GM08714 (cell line): Measurements from ENCODE around the gene SND1.

Experiments used
- H3K4me3 ChIP-seq: fragments of 200-500 bp; sonication (Bioruptor generic); 2 replicates; pipeline ENCODE4 v1.5.1; 2014; ENCODE audit warnings: mild to moderate bottlenecking, low read length, inconsistent platforms
- ZNF274 ChIP-seq: IDR thresholded peaks from 2 replicates; pipeline ENCODE4 v1.6.1; 2012; ENCODE audit warnings: mild to moderate bottlenecking, low read depth, low read length

Gene SND1

GRCh38 chr7:127941476-127942210 is 289.6 kb downstream of the SND1 start:
- TF ChIP-seq ZNF274: no peak
- no peak overlapping the region for H3K4me3 ChIP-seq

GRCh38 chr7:127943541-127944521 is 291.8 kb downstream of the SND1 start:
- H3K4me3 ChIP-seq: no peak overlapping the region
- TF ChIP-seq ZNF274: no peak

GRCh38 chr7:127946111-127946510 is 294.1 kb downstream of the SND1 start:
- TF ChIP-seq ZNF274: no peak
- H3K4me3 ChIP-seq: no peak overlapping the region

GRCh38 chr7:127946847-127947246 is 294.9 kb downstream of the SND1 start:
- H3K4me3 ChIP-seq: no peak overlapping the region
- no peak for TF ChIP-seq ZNF274

- no peak overlapping the region for H3K4me3 ChIP-seq
- TF ChIP-seq ZNF274: no peak
Observed at GRCh38 chr7:127948312-127948711, 296.3 kb downstream of the SND1 start.

- H3K4me3 ChIP-seq: no peak overlapping the region
- TF ChIP-seq ZNF274: no peak
Observed at GRCh38 chr7:127948930-127949329, 296.9 kb downstream of the SND1 start.

- no peak for TF ChIP-seq ZNF274
- H3K4me3 ChIP-seq: no peak overlapping the region
Observed at GRCh38 chr7:127949769-127950222, 297.8 kb downstream of the SND1 start.

GRCh38 chr7:127950233-127950935 is 298.4 kb downstream of the SND1 start:
- H3K4me3 ChIP-seq: no peak overlapping the region
- TF ChIP-seq ZNF274: no peak

- TF ChIP-seq ZNF274: no peak
- H3K4me3 ChIP-seq: no peak overlapping the region
Observed at GRCh38 chr7:127953423-127954356, 301.7 kb downstream of the SND1 start.

GRCh38 chr7:127954357-127954748 is 302.4 kb downstream of the SND1 start:
- H3K4me3 ChIP-seq: no peak overlapping the region
- TF ChIP-seq ZNF274: no peak

GRCh38 chr7:127955051-127955531 is 303.1 kb downstream of the SND1 start:
- TF ChIP-seq ZNF274: no peak
- H3K4me3 ChIP-seq: no peak overlapping the region

- no peak overlapping the region for H3K4me3 ChIP-seq
- no peak for TF ChIP-seq ZNF274
Observed at GRCh38 chr7:127957886-127958285, 305.9 kb downstream of the SND1 start.

- no peak overlapping the region for H3K4me3 ChIP-seq
- TF ChIP-seq ZNF274: no peak
Observed at GRCh38 chr7:127959770-127960169, 307.8 kb downstream of the SND1 start.
